Activated T-cell treated with anti-CD3 and anti-CD28 coated beads, Interleukin-2, amount 50 U/mL, for 4 hours (primary cell): ENCODE data around the gene LRRC4C. TPM values are rescaled to one million over a fixed set of nuclear protein-coding genes. Genes with fewer than 3 reads are reported as not detected.

ENCODE experiments used
- ATAC-seq, 2 donors: fragments of 200-7000 bp; cut with Tn5 transposase; one replicate each; pipeline ENCODE4 v1.10.0; 2021
- DNase-seq: peaks from one replicate; pipeline ENCODE4 v3.0.0-alpha.2; 2020
- H3K27me3 Mint-ChIP-seq: one replicate; pipeline ENCODE4 v1.8.0; 2021; ENCODE audit warnings: low read depth, mixed read lengths
- H3K36me3 Mint-ChIP-seq: one replicate; pipeline ENCODE4 v1.8.0; 2022; ENCODE audit warnings: mixed read lengths; ENCODE audit not compliant: insufficient read depth
- H3K4me1 Mint-ChIP-seq: one replicate; pipeline ENCODE4 v1.8.0; 2021; ENCODE audit warnings: low read depth, mixed read lengths
- H3K4me3 Mint-ChIP-seq: one replicate; pipeline ENCODE4 v1.8.0; 2021; ENCODE audit warnings: mild to moderate bottlenecking, moderate library complexity, mixed read lengths
- H3K9me3 Mint-ChIP-seq: one replicate; pipeline ENCODE4 v1.8.0; 2021; ENCODE audit warnings: mixed read lengths
- total RNA-seq, 3 donors: library from RNA; stranded (reverse); gene quantifications; one replicate each; pipeline ENCODE4 v1.2.1, GENCODE V29; 2021

Gene LRRC4C
- total RNA-seq, 3 donors from 2014 or later: not detected

DNA sequence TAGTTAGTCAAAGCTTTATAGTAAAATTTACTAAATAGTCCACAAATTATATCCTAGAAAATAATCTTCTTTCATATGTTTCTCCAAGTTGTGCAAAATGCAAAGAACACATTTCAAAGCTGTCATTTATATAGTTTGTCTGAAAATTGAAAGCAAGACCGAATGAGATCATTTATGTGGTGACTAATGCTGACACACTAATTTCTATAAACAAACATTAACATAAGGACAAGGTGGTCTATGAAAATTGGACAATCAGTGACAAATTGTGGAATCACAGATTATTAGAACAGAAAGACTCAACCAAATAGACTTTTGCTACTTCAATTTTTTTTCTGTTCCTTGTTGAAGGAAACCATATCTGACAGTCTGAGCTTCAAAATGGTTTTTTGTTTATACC lies 1056.1 kb downstream of the LRRC4C start:
- Mint-ChIP-seq H3K4me3 (no peak overlapping the region), H3K4me1 (no peaks in the 10 kb centered on the region), H3K27me3 (no peaks in the 10 kb centered on the region), H3K9me3 (peaks cover 31% of the 10 kb centered on the region), H3K36me3 (no peaks in the 10 kb centered on the region)
- no peak for ATAC-seq
- no peak for DNase-seq

DNA sequence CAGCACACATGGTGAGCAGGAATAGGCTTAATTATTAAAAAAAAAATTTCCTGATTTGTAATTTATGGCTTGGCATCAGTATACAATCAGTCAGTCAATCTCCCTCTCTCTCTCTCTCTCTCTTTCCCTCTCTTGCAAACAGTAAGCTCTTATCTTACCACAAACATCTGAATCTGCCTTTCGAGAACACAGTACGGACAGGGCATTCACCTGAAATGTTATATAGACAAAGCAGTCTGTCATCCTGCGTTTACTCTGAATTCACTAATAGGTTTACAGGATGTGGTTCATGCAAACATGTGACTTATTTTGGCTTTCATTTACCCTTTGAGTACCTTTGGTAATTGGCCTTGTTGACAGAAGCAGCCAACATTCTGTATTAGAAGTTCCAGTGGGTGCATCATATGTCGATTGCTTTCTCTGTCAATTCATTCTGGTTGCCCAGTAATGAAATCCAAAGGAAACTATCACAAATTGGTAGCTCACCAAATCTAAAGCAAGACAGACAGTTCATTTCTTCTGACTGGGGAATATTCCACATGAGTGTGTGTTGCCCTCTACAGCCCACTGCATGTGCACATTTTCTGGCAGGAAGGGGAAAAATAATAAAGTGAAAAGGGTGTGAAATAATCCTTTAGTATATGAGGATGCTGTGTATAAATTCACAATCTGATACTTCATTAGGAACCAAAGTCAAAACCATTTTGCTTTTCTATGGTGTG lies 1058.2 kb downstream of the LRRC4C start:
- H3K4me1 Mint-ChIP-seq: no peaks in the 10 kb centered on the region
- H3K27me3 Mint-ChIP-seq: no peaks in the 10 kb centered on the region
- no peak overlapping the region for H3K4me3 Mint-ChIP-seq
- H3K9me3 Mint-ChIP-seq: peaks cover 27% of the 10 kb centered on the region
- DNase-seq: no peak
- no peak for ATAC-seq
- H3K36me3 Mint-ChIP-seq: no peaks in the 10 kb centered on the region

- DNase-seq (no peak), ATAC-seq (no peak)
- Mint-ChIP-seq H3K4me1 (no peaks in the 10 kb centered on the region), H3K4me3 (no peak overlapping the region), H3K9me3 (peaks cover 20% of the 10 kb centered on the region), H3K36me3 (no peaks in the 10 kb centered on the region), H3K27me3 (no peaks in the 10 kb centered on the region)
Measured at GRCh38 chr11:40397141-40397540, 1062.3 kb downstream of the LRRC4C start.

DNA sequence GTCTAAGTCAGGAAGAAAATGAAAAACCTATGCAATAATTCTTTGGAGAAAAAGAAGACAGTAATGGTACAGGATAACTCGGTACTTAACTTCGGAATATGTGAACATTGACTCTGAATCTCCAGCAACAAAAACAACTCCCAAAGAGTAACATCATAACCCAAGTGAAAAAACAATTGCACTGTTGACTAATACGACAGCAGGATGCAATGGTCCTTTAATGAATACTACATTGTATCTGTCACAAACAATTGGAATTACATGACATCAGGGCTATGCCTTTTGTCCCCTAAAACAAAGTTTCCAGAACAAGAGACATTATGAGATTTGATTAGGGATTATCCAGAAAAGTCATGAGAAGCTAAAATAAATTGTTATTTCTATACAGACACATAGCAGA lies 1065.9 kb downstream of the LRRC4C start:
- no peak overlapping the region for H3K4me3 Mint-ChIP-seq
- no peak for DNase-seq
- peaks cover 12% of the 10 kb centered on the region for H3K9me3 Mint-ChIP-seq
- H3K4me1 Mint-ChIP-seq: no peaks in the 10 kb centered on the region
- no peaks in the 10 kb centered on the region for H3K27me3 Mint-ChIP-seq
- H3K36me3 Mint-ChIP-seq: no peaks in the 10 kb centered on the region
- no peak for ATAC-seq

DNA sequence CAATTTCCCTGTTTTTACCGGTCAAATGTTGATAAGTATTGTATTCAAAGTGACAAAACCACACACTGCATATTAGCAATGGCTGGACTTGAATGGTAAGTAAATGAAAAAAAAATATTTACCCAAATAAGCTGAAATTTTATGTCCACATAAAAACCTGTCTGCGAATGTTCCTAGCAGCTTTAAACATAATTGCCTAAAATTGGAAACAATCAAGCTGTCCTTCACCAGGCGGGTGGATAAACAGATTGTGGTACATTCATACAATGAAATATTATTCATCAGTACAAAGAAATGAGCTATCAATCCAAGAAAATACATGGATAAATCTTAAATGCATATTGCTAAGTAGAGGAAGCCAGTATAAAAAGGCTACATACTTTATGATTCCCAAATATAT lies 1067.8 kb downstream of the LRRC4C start:
- peaks cover 12% of the 10 kb centered on the region for H3K9me3 Mint-ChIP-seq
- H3K27me3 Mint-ChIP-seq: no peaks in the 10 kb centered on the region
- no peaks in the 10 kb centered on the region for H3K4me1 Mint-ChIP-seq
- H3K4me3 Mint-ChIP-seq: no peak overlapping the region
- ATAC-seq (no peak), DNase-seq (no peak)
- no peaks in the 10 kb centered on the region for H3K36me3 Mint-ChIP-seq

GRCh38 chr11:40388097-40388818 lies 1071.2 kb downstream of the LRRC4C start:
- H3K4me1 Mint-ChIP-seq: no peaks in the 10 kb centered on the region
- no peak overlapping the region for H3K4me3 Mint-ChIP-seq
- H3K27me3 Mint-ChIP-seq: no peaks in the 10 kb centered on the region
- no peak for ATAC-seq
- H3K36me3 Mint-ChIP-seq: no peaks in the 10 kb centered on the region
- peaks cover 15% of the 10 kb centered on the region for H3K9me3 Mint-ChIP-seq
- DNase-seq: no peak

- H3K9me3 Mint-ChIP-seq: peaks cover 13% of the 10 kb centered on the region
- H3K4me3 Mint-ChIP-seq: no peak overlapping the region
- no peaks in the 10 kb centered on the region for H3K27me3 Mint-ChIP-seq
- H3K36me3 Mint-ChIP-seq: no peaks in the 10 kb centered on the region
- DNase-seq (no peak), ATAC-seq (no peak)
- no peaks in the 10 kb centered on the region for H3K4me1 Mint-ChIP-seq
Measured at GRCh38 chr11:40387240-40387980, 1072.0 kb downstream of the LRRC4C start.

- DNase-seq (no peak), ATAC-seq (no peak)
- Mint-ChIP-seq H3K27me3 (no peaks in the 10 kb centered on the region), H3K9me3 (peaks cover 15% of the 10 kb centered on the region), H3K36me3 (no peaks in the 10 kb centered on the region), H3K4me3 (no peak overlapping the region), H3K4me1 (no peaks in the 10 kb centered on the region)
Measured at GRCh38 chr11:40384991-40385390, 1074.5 kb downstream of the LRRC4C start.

DNA sequence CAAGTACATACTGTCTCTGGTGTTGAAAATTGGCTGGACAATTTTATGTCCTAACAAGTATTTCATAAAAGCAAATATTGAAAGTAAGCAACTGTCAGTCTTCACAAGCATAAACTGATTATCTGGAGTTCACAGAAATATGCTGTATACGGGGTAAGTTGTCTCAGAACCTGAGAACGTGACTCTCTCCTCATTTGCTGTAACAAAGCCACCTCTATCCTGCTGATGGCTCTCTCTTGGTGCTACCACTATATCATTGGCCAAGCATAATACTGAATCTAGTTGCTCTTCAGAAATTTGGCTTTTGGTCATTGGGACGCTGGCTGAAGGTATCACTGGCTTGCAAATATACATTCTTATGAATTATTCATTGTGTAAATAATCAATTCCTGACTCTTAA lies 1078.0 kb downstream of the LRRC4C start:
- Mint-ChIP-seq H3K4me3 (no peak overlapping the region), H3K36me3 (no peaks in the 10 kb centered on the region), H3K27me3 (no peaks in the 10 kb centered on the region), H3K4me1 (no peaks in the 10 kb centered on the region), H3K9me3 (peaks cover 21% of the 10 kb centered on the region)
- ATAC-seq: no peak
- no peak for DNase-seq

DNA sequence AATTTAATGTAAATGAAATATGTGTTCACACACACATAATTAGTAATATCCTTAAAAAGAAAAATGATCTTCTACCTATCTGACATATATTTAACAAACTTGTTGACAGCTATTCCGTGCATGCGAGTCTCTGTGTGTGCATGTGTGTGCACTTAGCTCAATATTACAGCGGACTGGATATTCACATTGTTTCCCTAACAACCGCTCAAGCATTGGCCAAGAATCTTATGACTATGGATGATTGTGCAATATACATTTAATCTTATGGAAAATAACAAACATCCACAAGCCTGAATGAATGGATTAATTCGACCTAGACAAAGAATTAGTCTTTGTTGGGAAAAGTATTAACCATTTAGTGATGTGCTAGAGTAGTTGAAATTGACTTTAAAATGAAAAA lies 1078.6 kb downstream of the LRRC4C start:
- Mint-ChIP-seq H3K4me1 (no peaks in the 10 kb centered on the region), H3K36me3 (no peaks in the 10 kb centered on the region), H3K9me3 (peaks cover 18% of the 10 kb centered on the region), H3K27me3 (no peaks in the 10 kb centered on the region), H3K4me3 (no peak overlapping the region)
- no peak for DNase-seq
- no peak for ATAC-seq

- no peaks in the 10 kb centered on the region for H3K4me1 Mint-ChIP-seq
- H3K36me3 Mint-ChIP-seq: no peaks in the 10 kb centered on the region
- no peak for DNase-seq
- no peak for ATAC-seq
- H3K4me3 Mint-ChIP-seq: no peak overlapping the region
- no peaks in the 10 kb centered on the region for H3K27me3 Mint-ChIP-seq
- H3K9me3 Mint-ChIP-seq: peaks cover 26% of the 10 kb centered on the region
Measured at GRCh38 chr11:40376331-40376730, 1083.1 kb downstream of the LRRC4C start.

DNA sequence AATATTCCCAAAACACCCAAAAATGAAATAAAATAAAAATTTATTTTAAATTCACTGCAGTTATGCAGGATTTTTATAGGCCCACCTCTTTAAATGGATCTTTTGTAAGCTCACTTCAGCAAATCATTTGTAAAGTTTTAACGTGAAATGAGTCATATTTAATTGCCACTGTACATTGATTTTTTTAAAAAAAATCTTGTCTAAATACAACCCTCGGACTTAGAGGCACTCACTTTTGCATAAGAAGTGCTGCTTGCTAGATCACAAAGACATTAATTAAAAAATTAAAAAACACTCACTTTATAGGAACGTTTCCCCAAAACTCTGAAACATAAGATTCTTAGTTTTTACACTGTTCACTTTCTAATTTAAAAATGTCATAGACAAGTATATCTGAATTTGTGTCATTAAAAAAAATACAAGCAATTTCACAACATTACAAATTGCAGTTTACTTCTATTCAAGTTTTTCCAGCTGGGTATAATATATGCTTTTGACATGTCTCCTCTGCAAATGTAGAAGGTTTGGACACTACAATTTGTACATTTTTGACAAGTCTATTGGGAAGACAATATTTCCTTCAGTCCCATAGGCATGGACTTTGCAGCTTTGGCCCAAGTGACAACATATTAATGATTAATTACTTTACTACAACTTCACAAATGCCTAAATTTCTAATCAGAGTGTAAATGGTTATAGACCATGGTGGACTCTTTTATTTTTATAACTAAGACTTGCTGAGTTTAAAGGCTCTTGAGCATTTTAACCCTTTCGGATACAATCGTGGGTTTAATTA lies 1088.4 kb downstream of the LRRC4C start:
- no peaks in the 10 kb centered on the region for H3K27me3 Mint-ChIP-seq
- no peak for ATAC-seq
- peaks cover 23% of the 10 kb centered on the region for H3K9me3 Mint-ChIP-seq
- no peak overlapping the region for H3K4me3 Mint-ChIP-seq
- DNase-seq: no peak
- H3K36me3 Mint-ChIP-seq: no peaks in the 10 kb centered on the region
- no peaks in the 10 kb centered on the region for H3K4me1 Mint-ChIP-seq

GRCh38 chr11:40360206-40360798 lies 1099.2 kb downstream of the LRRC4C start:
- H3K4me1 Mint-ChIP-seq: no peaks in the 10 kb centered on the region
- no peaks in the 10 kb centered on the region for H3K27me3 Mint-ChIP-seq
- no peaks in the 10 kb centered on the region for H3K36me3 Mint-ChIP-seq
- no peak for DNase-seq
- H3K9me3 Mint-ChIP-seq: peaks cover 18% of the 10 kb centered on the region
- H3K4me3 Mint-ChIP-seq: no peak overlapping the region
- ATAC-seq: no peak

DNA sequence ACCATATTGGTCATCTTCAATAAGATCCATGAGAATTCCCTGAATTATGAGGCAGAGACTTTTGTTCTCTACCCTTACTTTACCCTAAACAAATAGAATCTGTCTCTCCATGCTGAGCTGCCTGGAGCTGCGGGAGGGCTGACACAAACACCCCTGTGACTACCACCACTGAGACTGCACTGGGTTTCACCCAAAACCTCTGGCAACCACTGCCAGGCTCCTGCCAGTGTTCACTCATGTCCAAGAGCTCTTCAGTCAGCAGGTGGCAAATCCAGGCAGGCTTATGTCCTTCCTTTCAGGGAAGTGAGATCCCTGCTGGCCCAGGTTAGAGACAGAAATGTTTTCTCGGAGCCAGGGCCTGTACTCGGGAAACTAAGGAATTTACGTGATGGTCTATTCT lies 1105.3 kb downstream of the LRRC4C start:
- ATAC-seq: no peak
- Mint-ChIP-seq H3K4me1 (no peaks in the 10 kb centered on the region), H3K9me3 (peaks cover 12% of the 10 kb centered on the region), H3K36me3 (no peaks in the 10 kb centered on the region), H3K4me3 (no peak overlapping the region), H3K27me3 (no peaks in the 10 kb centered on the region)
- no peak for DNase-seq
